GM10248 (cell line): ENCODE results near the gene NOXA1.

Experiments
- CTCF ChIA-PET: fragments of 300-600 bp; sonication (Branson Sonifier 250); formaldehyde crosslinking; extraction: SDS; loops from one replicate; lab custom pipeline; 2021; ENCODE audit warnings: antibody characterized with exemption; lab: Yijun Ruan, JAX
- POLR2A ChIA-PET: fragments of 350-650 bp; sonication (Branson Sonifier 250); formaldehyde crosslinking; extraction: SDS; loops from one replicate; lab custom pipeline; 2020; ENCODE audit warnings: antibody characterized with exemption; lab: Yijun Ruan, JAX
- DNase-seq: peaks from one replicate; pipeline ENCODE4 v3.0.0; 2012; ENCODE audit errors: extremely low spot score
- TF ChIP-seq, protein P1 (sequence below): IDR thresholded peaks from 2 replicates; pipeline ENCODE4 v1.5.1; 2012; ENCODE audit warnings: mild to moderate bottlenecking, low read depth; ENCODE audit errors: extremely low read depth, missing control alignments, control extremely low read depth

The NOXA1 gene

DNA sequence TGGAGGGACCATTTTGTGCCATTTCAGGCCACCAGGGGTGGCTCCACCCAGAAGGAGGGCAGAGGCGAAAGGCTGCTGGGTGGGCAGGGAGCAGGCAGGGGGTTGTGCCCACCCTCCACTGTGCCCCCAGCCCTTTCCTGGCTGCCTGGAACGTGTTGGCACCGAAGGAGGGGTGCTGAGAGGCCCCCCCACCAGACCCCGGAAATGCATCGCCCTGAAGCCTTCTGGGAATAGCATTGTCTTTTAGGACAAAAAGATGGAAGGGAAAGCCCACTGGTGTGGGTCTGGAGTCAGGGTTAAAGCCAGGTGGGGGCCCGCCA is 5.1 kb downstream of the NOXA1 start:
- POLR2A ChIA-PET = no interaction called here
- CTCF ChIA-PET = interaction anchor here (1.0 to 1.8 kb wide), 3 partner anchors 15 to 126 kb away, joined by 3 to 6 read pairs (median 4); partner anchors contain the start of gene NRARP
- TF ChIP-seq, protein P1, sequence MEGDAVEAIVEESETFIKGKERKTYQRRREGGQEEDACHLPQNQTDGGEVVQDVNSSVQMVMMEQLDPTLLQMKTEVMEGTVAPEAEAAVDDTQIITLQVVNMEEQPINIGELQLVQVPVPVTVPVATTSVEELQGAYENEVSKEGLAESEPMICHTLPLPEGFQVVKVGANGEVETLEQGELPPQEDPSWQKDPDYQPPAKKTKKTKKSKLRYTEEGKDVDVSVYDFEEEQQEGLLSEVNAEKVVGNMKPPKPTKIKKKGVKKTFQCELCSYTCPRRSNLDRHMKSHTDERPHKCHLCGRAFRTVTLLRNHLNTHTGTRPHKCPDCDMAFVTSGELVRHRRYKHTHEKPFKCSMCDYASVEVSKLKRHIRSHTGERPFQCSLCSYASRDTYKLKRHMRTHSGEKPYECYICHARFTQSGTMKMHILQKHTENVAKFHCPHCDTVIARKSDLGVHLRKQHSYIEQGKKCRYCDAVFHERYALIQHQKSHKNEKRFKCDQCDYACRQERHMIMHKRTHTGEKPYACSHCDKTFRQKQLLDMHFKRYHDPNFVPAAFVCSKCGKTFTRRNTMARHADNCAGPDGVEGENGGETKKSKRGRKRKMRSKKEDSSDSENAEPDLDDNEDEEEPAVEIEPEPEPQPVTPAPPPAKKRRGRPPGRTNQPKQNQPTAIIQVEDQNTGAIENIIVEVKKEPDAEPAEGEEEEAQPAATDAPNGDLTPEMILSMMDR = no peak
- DNase-seq = no peak

DNA sequence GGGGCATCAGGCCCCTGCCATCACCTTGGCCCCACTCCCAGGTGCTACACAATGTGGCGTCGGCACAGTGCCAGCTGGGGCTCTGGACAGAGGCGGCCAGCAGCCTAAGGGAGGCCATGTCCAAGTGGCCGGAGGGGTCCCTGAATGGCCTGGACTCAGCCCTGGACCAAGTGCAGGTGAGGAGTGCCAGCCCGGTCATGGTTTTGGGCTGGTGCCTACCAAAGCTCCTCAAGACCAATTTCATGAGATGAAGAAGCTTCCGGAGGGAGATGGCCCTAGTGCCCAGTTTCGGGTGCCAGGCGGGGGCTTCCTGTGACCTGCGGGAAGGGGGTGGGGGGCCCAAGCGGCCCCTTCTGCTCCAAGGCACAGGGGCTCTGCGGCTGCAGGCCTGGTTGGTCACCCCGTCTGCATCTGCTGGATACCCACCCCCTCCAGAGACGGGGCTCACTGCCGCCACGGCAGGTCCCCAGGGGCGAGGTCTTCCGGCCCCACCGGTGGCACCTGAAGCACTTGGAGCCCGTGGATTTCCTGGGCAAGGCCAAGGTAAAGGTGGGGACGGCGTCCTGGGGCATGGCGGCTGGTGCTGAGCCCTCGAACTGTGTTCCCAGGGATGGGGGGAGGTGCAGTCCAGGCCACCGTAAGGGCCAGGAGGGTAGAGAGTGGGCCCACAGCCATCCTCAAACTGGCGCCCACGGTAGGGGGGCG is 5.8 kb downstream of the NOXA1 start:
- DNase-seq = no peak
- ChIA-PET POLR2A (no interaction called here), CTCF (interaction anchor here (1.8 kb wide), 1 partner anchor 15 kb away, joined by 6 read pairs; no protein-coding TSS in a partner anchor)
- TF ChIP-seq, protein P1 = no peak

DNA sequence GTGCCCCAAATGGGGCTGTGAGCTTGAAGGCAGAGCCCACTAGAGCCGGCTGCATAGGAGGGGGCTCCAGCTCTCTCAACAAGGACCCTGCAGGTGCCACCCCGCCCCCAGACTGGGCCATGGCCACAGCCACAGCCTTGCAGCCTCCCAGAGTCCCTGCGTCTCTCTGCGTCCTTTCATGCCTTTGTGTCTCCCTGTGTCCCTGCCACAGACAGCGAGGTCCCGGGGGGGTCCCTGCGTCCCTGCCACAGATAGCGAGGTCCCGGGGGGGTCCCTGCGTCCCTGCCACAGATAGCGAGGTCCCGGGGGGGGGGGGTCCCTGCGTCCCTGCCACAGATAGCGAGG is 6.3 kb downstream of the NOXA1 start:
- no peak for DNase-seq
- ChIA-PET POLR2A (no interaction called here), CTCF (interaction anchor here (1.8 kb wide), 1 partner anchor 14 kb away, joined by 6 read pairs; no protein-coding TSS in a partner anchor)
- TF ChIP-seq, protein P1 = no peak

DNA sequence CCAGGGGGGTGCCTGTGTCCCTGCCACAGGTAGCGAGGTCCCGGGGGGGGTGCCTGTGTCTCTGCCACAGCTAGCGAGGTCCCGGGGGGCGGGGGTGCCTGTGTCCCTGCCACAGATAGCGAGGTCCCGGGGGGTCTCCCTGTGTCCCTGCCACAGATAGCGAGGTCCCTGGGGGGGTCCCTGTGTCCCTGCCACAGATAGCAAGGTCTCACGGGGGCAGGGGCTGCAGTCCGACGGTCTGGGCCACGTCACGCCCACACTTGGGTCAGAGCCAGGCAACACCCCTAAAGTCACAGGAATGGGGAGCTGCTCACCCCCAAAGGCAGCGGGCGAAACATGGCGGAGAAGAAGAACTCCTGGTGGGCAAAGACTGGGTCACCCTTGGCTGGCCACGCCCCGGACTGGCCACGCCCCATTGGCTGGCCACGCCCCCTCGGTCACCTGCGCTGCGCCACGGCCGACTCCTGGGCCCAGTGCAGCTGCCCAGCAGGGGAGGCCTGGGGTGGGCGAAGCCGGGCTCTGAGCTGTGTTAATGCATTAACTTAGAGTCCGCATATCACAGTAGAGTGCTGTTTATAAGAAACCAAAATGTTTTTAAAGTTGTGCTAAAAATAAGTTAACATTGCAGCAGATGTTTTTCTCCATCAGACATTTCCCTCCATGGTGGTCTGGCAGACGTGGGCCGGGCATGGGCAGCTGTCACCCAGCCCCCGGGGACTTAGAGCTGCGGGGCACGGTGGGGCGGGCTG is 7.0 kb downstream of the NOXA1 start:
- CTCF ChIA-PET = interaction anchor here (1.8 kb wide), 1 partner anchor 14 kb away, joined by 6 read pairs; no protein-coding TSS in a partner anchor
- POLR2A ChIA-PET = no interaction called here
- TF ChIP-seq, protein P1 = no peak
- DNase-seq = peak; percentile 80

DNA sequence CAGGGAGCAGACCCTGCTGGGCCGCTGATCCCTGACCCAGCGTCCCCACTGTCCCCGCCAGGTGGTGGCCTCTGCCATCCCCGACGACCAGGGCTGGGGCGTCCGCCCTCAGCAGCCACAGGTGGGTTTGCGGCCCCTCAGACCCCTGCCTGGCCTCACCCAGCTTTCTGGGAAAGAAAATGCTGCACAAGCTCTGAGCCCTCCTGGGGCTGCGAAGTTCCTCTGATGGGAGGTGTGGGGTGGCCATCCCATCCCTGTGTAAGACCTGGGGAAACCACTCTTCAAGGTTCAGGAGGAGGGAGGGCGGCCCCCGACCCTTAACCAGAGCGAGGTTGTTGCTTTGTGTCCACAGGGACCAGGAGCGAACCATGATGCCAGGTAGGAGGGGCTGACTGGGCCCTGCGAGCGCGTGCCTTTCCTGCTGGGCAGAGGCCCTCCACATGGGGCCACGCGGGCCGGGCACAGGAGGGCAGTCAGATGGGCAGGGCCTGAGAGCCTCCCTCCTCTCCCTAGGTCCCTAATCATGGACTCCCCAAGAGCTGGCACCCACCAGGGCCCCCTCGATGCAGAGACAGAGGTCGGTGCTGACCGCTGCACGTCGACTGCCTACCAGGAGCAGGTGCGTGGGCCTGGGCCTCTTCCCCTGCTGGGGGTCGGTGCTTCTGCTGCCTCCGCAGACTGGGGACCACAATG is 7.7 kb downstream of the NOXA1 start:
- DNase-seq = no peak
- CTCF ChIA-PET = interaction anchor here (1.8 kb wide), 1 partner anchor 13 kb away, joined by 6 read pairs; no protein-coding TSS in a partner anchor
- POLR2A ChIA-PET = no interaction called here
- TF ChIP-seq, protein P1 = no peak

DNA sequence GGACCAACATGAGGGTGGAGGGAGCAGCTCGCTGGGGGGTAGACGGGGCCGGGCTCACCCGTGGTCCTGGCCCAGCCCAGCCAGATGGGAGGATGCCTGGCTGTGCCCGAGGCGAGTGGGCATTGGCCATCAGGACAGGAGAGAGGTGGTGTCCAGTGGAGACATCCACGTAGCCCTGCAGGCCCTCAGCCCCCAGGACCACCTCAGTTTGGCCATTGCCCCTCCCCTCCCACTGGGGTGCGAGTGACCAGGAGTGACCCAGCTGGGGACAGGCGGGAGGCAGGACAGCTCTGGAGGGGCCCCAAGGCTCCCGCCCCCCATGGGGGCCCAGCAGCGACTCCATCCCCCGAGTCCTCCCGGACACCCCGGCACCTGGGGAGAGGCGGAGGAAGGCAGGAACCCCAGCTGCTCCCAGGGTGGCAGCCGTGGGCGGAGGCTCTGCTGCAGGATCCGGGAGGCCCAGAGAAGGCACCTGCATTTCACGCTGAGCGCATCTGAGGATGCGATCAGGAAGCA is 8.3 kb downstream of the NOXA1 start:
- ChIA-PET POLR2A (no interaction called here), CTCF (interaction anchor here (1.8 to 3.5 kb wide), 2 partner anchors 8 to 13 kb away, joined by 6 to 21 read pairs; partner anchors contain the start of genes EXD3 and NOXA1)
- TF ChIP-seq, protein P1 = no peak
- DNase-seq = no peak
